ENCODE measurements around the gene TP53I11. TPM values are rescaled to one million over a fixed set of nuclear protein-coding genes. Genes with fewer than 3 reads are reported as not detected.
A peak's percentile ranks its signal among the peaks of the same experiment; 100 is the strongest.

The TP53I11 gene
- total RNA-seq, 3 donors from 2014 or later (not counting 1 experiment from before 2014, with no cell fraction given), result 3.7 to 13.9 (median 9.2) TPM

DNA sequence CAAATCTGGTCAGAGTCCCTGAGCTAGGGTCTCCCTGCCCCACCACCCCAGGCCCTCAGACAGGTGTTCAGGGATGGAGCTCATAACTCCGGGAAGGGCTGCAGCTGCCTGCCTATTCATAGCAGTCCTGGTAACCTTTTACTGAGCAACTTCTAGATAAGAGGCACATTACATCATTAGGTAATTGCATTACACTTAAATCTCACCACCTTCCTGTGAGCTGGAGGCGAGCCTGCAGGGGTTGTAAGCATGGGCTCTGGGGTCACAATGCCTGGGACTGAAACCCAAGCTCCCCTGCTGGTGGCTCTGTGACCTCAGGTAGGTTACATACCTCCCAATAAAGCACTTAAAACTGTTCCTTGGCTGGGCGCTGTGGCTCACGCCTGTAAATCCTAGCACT is 22.5 kb downstream of the TP53I11 start:
- ATAC-seq (no peak), DNase-seq (no peak)
- Mint-ChIP-seq H3K27ac (no peak overlapping the region), H3K9me3 (no peaks in the 10 kb centered on the region), H3K4me1 (peaks cover 0 to 6% of the 10 kb centered on the region in 2 donors), H3K36me3 (no peaks in the 10 kb centered on the region), H3K4me3 (no peak overlapping the region), H3K27me3 (ENCODE audit: low read depth in 2 of 2) (peaks cover 13 to 15% of the 10 kb centered on the region in 2 donors)
- intact Hi-C loops (cut with micrococcal nuclease), result no loop called here
- 90% methylated on average over 4 of the region's 4 CpGs for WGBS (ENCODE audit: insufficient coverage)
- Histone ChIP-seq H3K27me3 (ENCODE audit: control insufficient read depth, insufficient read depth, low read length) (no peaks in the 10 kb centered on the region), H3K27ac (ENCODE audit: low read length) (no peak overlapping the region), H3K4me3 (ENCODE audit: low read length) (no peak overlapping the region), H3K9me3 (ENCODE audit: control insufficient read depth, insufficient read depth, low read length) (no peaks in the 10 kb centered on the region), H3K4me1 (ENCODE audit: control insufficient read depth, insufficient read depth, low read length) (no peaks in the 10 kb centered on the region), H3K36me3 (ENCODE audit: control insufficient read depth, insufficient read depth, low read length) (no peaks in the 10 kb centered on the region)
- TF ChIP-seq, protein P1, sequence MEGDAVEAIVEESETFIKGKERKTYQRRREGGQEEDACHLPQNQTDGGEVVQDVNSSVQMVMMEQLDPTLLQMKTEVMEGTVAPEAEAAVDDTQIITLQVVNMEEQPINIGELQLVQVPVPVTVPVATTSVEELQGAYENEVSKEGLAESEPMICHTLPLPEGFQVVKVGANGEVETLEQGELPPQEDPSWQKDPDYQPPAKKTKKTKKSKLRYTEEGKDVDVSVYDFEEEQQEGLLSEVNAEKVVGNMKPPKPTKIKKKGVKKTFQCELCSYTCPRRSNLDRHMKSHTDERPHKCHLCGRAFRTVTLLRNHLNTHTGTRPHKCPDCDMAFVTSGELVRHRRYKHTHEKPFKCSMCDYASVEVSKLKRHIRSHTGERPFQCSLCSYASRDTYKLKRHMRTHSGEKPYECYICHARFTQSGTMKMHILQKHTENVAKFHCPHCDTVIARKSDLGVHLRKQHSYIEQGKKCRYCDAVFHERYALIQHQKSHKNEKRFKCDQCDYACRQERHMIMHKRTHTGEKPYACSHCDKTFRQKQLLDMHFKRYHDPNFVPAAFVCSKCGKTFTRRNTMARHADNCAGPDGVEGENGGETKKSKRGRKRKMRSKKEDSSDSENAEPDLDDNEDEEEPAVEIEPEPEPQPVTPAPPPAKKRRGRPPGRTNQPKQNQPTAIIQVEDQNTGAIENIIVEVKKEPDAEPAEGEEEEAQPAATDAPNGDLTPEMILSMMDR (IDR thresholded peaks at IDR 0.05), result no peak

DNA sequence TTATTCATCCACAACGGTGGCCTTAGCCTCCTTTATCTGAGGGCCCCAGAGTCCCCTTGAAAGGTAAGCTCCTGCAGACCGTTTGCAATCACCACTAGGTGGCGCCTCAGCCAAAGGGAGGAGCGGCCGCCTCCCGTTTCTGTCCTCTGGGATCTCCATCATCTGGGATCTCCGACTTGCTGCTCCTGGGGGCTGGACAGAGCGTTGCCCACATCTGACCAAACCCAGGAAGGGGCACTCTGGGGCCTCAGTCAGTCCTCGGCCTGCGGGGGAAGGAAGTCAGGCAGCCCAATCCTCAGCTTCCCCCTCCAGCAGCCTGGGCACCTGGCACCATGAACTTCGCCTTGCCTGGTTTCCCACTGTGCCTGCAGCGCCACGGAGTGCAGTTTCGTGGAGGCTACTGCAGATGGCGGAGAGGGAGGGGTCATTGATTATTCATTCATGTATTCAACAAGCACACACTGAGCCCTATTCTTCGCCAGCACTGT is 23.5 kb downstream of the TP53I11 start:
- TF ChIP-seq, protein P1 (IDR thresholded peaks at IDR 0.05), result peak; percentile 90
- peak; percentile 42 to 73 (median 59) for ATAC-seq
- DNase-seq, result peak; percentile 53 to 78
- no peaks in the 10 kb centered on the region for H3K9me3 ChIP-seq (ENCODE audit: control insufficient read depth, insufficient read depth, low read length)
- no peaks in the 10 kb centered on the region for H3K27me3 ChIP-seq (ENCODE audit: control insufficient read depth, insufficient read depth, low read length)
- Mint-ChIP-seq H3K4me3 (no peak overlapping the region), H3K4me1 (peaks cover 0 to 6% of the 10 kb centered on the region in 2 donors), H3K27me3 (ENCODE audit: low read depth in 2 of 2) (peaks cover 13 to 18% of the 10 kb centered on the region in 2 donors), H3K27ac (no peak overlapping the region), H3K36me3 (no peaks in the 10 kb centered on the region), H3K9me3 (no peaks in the 10 kb centered on the region)
- no peak overlapping the region for H3K27ac ChIP-seq (ENCODE audit: low read length)
- no peaks in the 10 kb centered on the region for H3K36me3 ChIP-seq (ENCODE audit: control insufficient read depth, insufficient read depth, low read length)
- H3K4me3 ChIP-seq (ENCODE audit: low read length), result no peak overlapping the region
- intact Hi-C loops (cut with micrococcal nuclease), result loop anchor here (1.0 kb wide), 1 partner anchor 178 kb away; no protein-coding TSS in a partner anchor
- no peaks in the 10 kb centered on the region for H3K4me1 ChIP-seq (ENCODE audit: control insufficient read depth, insufficient read depth, low read length)
- WGBS (ENCODE audit: insufficient coverage), result 11% methylated on average over 15 of the region's 16 CpGs

DNA sequence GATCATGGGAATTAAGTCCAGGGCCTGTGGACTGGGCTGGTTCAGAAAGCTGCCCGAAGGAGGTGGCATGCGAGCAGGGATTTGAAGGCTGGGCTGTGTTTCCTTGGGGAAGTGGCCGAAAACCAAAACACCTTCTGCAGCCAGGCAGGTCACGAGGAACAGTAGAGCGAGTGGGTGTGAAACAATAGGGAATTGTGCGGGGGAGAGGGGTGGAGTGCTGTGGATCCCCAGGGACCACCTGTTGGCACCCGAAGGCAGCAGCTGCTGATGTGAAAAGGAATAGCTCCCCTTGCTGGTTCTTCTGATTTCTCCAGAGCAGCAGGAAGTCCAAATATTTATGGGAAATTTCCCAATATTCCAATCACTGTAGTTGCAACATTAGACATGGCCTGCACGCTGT is 24.6 kb downstream of the TP53I11 start:
- peaks cover 11 to 18% of the 10 kb centered on the region in 2 donors for H3K27me3 Mint-ChIP-seq (ENCODE audit: low read depth in 2 of 2)
- WGBS (ENCODE audit: insufficient coverage), result 94% methylated on average over 8 of the region's 8 CpGs

More for the DNA sequence above, 24.6 kb downstream of the TP53I11 start:
- Mint-ChIP-seq H3K9me3 (no peaks in the 10 kb centered on the region), H3K27ac (no peak overlapping the region), H3K36me3 (no peaks in the 10 kb centered on the region), H3K4me1 (peaks cover 0 to 6% of the 10 kb centered on the region in 2 donors), H3K4me3 (no peak overlapping the region)
- Histone ChIP-seq H3K9me3 (ENCODE audit: control insufficient read depth, insufficient read depth, low read length) (no peaks in the 10 kb centered on the region), H3K4me3 (ENCODE audit: low read length) (no peak overlapping the region), H3K27me3 (ENCODE audit: control insufficient read depth, insufficient read depth, low read length) (no peaks in the 10 kb centered on the region), H3K27ac (ENCODE audit: low read length) (no peak overlapping the region), H3K36me3 (ENCODE audit: control insufficient read depth, insufficient read depth, low read length) (no peaks in the 10 kb centered on the region), H3K4me1 (ENCODE audit: control insufficient read depth, insufficient read depth, low read length) (no peaks in the 10 kb centered on the region)
- DNase-seq (no peak), ATAC-seq (no peak)
- intact Hi-C loops (cut with micrococcal nuclease), result no loop called here
- TF ChIP-seq, protein P1 (IDR thresholded peaks at IDR 0.05), result no peak

All from natural killer cell (primary cell).